NT2/D1 (cell line): ENCODE data around the gene FHAD1.
A peak's percentile ranks its signal among the peaks of the same experiment; 100 is the strongest.

ENCODE experiments used
- DNase-seq: peaks from one replicate; pipeline ENCODE4 v3.0.0-alpha.2; 2011; ENCODE audit warnings: low read depth, low spot score
- H3K27me3 ChIP-seq: 2 replicates; pipeline ENCODE4 v1.6.0; 2011; ENCODE audit warnings: mild to moderate bottlenecking; ENCODE audit not compliant: insufficient read length, insufficient read depth
- H3K36me3 ChIP-seq: 2 replicates; pipeline ENCODE4 v1.6.1; 2011; ENCODE audit warnings: mild to moderate bottlenecking, low read length, mixed read lengths; ENCODE audit not compliant: insufficient read depth, insufficient read length
- H3K4me1 ChIP-seq: 2 replicates; pipeline ENCODE4 v1.5.1; 2011; ENCODE audit not compliant: insufficient read depth, insufficient read length
- H3K4me3 ChIP-seq: 2 replicates; pipeline ENCODE4 v1.5.1; 2011; ENCODE audit warnings: low read depth; ENCODE audit not compliant: insufficient read length
- H3K9ac ChIP-seq: 2 replicates; pipeline ENCODE4 v1.6.0; 2011; ENCODE audit warnings: low read depth; ENCODE audit not compliant: insufficient read length
- H3K9me3 ChIP-seq: 2 replicates; pipeline ENCODE4 v1.5.1; 2011; ENCODE audit warnings: mild to moderate bottlenecking, low read length; ENCODE audit not compliant: insufficient read depth
- SUZ12 ChIP-seq: IDR thresholded peaks from 2 replicates; pipeline ENCODE4 v1.6.1; 2011; ENCODE audit not compliant: insufficient read length, insufficient read depth; ENCODE audit errors: extremely low read depth
- YY1 ChIP-seq: IDR thresholded peaks from 2 replicates; pipeline ENCODE4 v1.6.1; 2011; ENCODE audit not compliant: insufficient read length, insufficient read depth
- ZNF274 ChIP-seq: IDR thresholded peaks from 2 replicates; pipeline ENCODE4 v1.6.1; 2011; ENCODE audit warnings: mild to moderate bottlenecking, low read depth, low read length

Gene FHAD1

GRCh38 chr1:15205586-15206346, 41.3 kb upstream of the FHAD1 start:
- Histone ChIP-seq H3K4me3 (no peak overlapping the region), H3K9me3 (no peaks in the 10 kb centered on the region), H3K9ac (no peak overlapping the region), H3K4me1 (peaks cover 13% of the 10 kb centered on the region), H3K27me3 (no peaks in the 10 kb centered on the region), H3K36me3 (no peaks in the 10 kb centered on the region)
- no peak for DNase-seq
- TF ChIP-seq YY1 (no peak), ZNF274 (no peak), SUZ12 (no peak)

GRCh38 chr1:15206418-15207030, 40.5 kb upstream of the FHAD1 start:
- H3K9ac ChIP-seq: no peak overlapping the region
- no peak for DNase-seq
- no peaks in the 10 kb centered on the region for H3K27me3 ChIP-seq
- peaks cover 12% of the 10 kb centered on the region for H3K4me1 ChIP-seq
- H3K9me3 ChIP-seq: no peaks in the 10 kb centered on the region
- no peak for TF ChIP-seq SUZ12
- no peaks in the 10 kb centered on the region for H3K36me3 ChIP-seq
- H3K4me3 ChIP-seq: peak overlapping the region; percentile 8

- Histone ChIP-seq H3K36me3 (no peaks in the 10 kb centered on the region), H3K4me1 (peaks cover 11% of the 10 kb centered on the region), H3K9ac (peak overlapping the region; percentile 51), H3K27me3 (no peaks in the 10 kb centered on the region), H3K9me3 (no peaks in the 10 kb centered on the region), H3K4me3 (peak overlapping the region; percentile 8)
- no peak for TF ChIP-seq ZNF274
- TF ChIP-seq YY1: no peak
- no peak for TF ChIP-seq SUZ12
- no peak for DNase-seq
Measured at GRCh38 chr1:15207031-15207828, 39.8 kb upstream of the FHAD1 start.

GRCh38 chr1:15207829-15208429, 39.1 kb upstream of the FHAD1 start:
- TF ChIP-seq YY1: no peak
- TF ChIP-seq ZNF274: no peak
- no peak for TF ChIP-seq SUZ12
- H3K9ac ChIP-seq: no peak overlapping the region
- DNase-seq: no peak

GRCh38 chr1:15210651-15211375, 36.2 kb upstream of the FHAD1 start:
- H3K4me1 ChIP-seq: peaks cover 15% of the 10 kb centered on the region
- peaks cover 5% of the 10 kb centered on the region for H3K36me3 ChIP-seq
- H3K4me3 ChIP-seq: no peak overlapping the region
- H3K9me3 ChIP-seq: no peaks in the 10 kb centered on the region
- H3K27me3 ChIP-seq: no peaks in the 10 kb centered on the region
- no peak overlapping the region for H3K9ac ChIP-seq
- TF ChIP-seq ZNF274 (no peak), YY1 (no peak), SUZ12 (no peak)
- DNase-seq: no peak

More at GRCh38 chr1:15207829-15208429, 39.1 kb upstream of the FHAD1 start:
- no peaks in the 10 kb centered on the region for H3K36me3 ChIP-seq
- H3K4me1 ChIP-seq: peaks cover 15% of the 10 kb centered on the region
- H3K4me3 ChIP-seq: no peak overlapping the region
- no peaks in the 10 kb centered on the region for H3K9me3 ChIP-seq
- no peaks in the 10 kb centered on the region for H3K27me3 ChIP-seq

GRCh38 chr1:15211424-15211823, 35.6 kb upstream of the FHAD1 start:
- Histone ChIP-seq H3K4me3 (no peak overlapping the region), H3K27me3 (no peaks in the 10 kb centered on the region), H3K36me3 (peaks cover 5% of the 10 kb centered on the region), H3K9me3 (no peaks in the 10 kb centered on the region), H3K9ac (no peak overlapping the region), H3K4me1 (peaks cover 12% of the 10 kb centered on the region)
- no peak for DNase-seq
- TF ChIP-seq SUZ12 (no peak), ZNF274 (no peak), YY1 (no peak)
